Measurements from ENCODE around the gene ACTN1.
A peak's percentile ranks its signal among the peaks of the same experiment; 100 is the strongest.

Gene ACTN1

GRCh38 chr14:68919129-68919927 lies 59.8 kb downstream of the ACTN1 start:
- in situ Hi-C loops (cut with MboI; ENCODE audit: low pct_unique_long_range_greater_than_20kb, low sequenced_read_pairs, unreplicated experiment), result loop anchor here (25.0 kb wide), 1 partner anchor 168 kb away; no protein-coding TSS in a partner anchor

DNA sequence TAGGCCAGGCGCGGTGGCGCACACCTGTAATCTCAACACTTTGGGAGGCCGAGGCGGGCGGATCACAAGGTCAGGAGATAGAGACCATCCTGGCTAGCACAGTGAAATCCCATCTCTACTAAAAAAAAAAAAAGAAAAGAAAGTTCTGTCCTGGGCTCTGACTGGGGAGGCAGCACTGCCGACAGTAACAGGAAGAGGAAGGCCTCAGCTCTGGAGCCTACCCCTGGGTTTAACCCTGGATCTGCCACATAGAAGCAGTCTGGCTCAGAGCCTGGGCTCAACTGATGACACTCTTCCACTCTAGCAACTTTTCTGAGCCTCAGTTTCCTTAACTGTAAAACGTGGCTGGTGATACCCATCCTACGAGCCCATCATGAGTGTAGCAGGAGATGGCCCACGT lies 60.5 kb downstream of the ACTN1 start:
- in situ Hi-C loops (cut with MboI; ENCODE audit: low pct_unique_long_range_greater_than_20kb, low sequenced_read_pairs, unreplicated experiment), result loop anchor here (25.0 kb wide), 1 partner anchor 169 kb away; no protein-coding TSS in a partner anchor
- TF ChIP-seq, protein P1, sequence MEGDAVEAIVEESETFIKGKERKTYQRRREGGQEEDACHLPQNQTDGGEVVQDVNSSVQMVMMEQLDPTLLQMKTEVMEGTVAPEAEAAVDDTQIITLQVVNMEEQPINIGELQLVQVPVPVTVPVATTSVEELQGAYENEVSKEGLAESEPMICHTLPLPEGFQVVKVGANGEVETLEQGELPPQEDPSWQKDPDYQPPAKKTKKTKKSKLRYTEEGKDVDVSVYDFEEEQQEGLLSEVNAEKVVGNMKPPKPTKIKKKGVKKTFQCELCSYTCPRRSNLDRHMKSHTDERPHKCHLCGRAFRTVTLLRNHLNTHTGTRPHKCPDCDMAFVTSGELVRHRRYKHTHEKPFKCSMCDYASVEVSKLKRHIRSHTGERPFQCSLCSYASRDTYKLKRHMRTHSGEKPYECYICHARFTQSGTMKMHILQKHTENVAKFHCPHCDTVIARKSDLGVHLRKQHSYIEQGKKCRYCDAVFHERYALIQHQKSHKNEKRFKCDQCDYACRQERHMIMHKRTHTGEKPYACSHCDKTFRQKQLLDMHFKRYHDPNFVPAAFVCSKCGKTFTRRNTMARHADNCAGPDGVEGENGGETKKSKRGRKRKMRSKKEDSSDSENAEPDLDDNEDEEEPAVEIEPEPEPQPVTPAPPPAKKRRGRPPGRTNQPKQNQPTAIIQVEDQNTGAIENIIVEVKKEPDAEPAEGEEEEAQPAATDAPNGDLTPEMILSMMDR (IDR thresholded peaks at IDR 0.05; ENCODE audit: extremely low read depth, insufficient read depth, missing control alignments), result no peak
- no peak for DNase-seq (ENCODE audit: low spot score)

More at GRCh38 chr14:68919129-68919927, 59.8 kb downstream of the ACTN1 start:
- TF ChIP-seq, protein P1 (IDR thresholded peaks at IDR 0.05; ENCODE audit: extremely low read depth, insufficient read depth, missing control alignments), result no peak
- DNase-seq (ENCODE audit: low spot score), result no peak

DNA sequence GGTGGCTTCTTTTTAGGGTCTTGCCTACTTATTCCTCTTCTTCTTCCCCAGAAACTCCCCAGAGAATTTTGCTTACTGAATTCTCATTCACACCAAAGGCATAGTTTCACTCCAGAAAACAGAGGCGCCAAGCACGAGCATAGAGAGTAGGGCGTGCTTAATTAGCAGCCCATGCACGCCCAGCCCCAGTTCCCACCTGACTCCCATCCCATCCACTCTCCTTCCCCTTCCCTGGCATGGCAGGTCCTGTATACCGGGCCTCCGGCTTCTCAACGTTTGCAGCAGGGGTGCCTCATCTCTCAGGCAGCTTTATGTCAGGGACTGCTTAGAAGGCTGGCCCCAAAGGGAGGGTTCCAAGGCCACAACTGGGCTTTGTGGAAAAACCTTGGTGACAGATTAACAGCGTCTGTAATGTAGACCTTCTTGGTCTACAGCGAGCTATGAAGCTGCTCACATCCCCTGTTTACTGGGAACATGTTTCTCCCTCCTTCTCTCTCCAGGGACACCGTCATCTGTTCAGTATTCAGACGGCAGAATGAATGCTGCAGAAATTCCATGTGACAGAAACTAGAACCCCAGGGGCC lies 62.7 kb downstream of the ACTN1 start:
- no peak for DNase-seq (ENCODE audit: low spot score)
- TF ChIP-seq, protein P1 (IDR thresholded peaks at IDR 0.05; ENCODE audit: extremely low read depth, insufficient read depth, missing control alignments), result no peak
- in situ Hi-C loops (cut with MboI; ENCODE audit: low pct_unique_long_range_greater_than_20kb, low sequenced_read_pairs, unreplicated experiment), result loop anchor here (25.0 kb wide), 1 partner anchor 171 kb away; no protein-coding TSS in a partner anchor

DNA sequence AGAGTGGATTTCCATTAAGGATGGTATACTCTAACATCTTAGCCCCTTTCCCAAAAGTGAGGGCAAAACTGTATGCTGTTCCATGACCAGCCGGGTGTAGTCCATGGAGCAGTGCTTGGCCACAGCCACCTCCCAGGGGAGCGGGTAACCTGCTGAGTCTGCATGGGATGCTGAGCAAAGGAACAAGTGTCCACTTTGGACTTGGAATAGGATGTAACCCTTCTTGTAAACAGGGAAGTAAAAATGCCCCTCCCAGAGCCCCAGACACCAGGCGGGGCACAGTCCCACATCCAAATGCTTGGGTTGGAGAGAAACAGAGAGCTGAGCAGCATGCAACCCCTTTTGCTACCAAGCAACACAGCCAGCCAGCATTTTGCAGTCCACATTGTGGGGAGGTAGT lies 65.6 kb downstream of the ACTN1 start:
- TF ChIP-seq, protein P1 (IDR thresholded peaks at IDR 0.05; ENCODE audit: extremely low read depth, insufficient read depth, missing control alignments), result no peak
- in situ Hi-C loops (cut with MboI; ENCODE audit: low pct_unique_long_range_greater_than_20kb, low sequenced_read_pairs, unreplicated experiment), result loop anchor here (25.0 kb wide), 1 partner anchor 174 kb away; no protein-coding TSS in a partner anchor
- no peak for DNase-seq (ENCODE audit: low spot score)

DNA sequence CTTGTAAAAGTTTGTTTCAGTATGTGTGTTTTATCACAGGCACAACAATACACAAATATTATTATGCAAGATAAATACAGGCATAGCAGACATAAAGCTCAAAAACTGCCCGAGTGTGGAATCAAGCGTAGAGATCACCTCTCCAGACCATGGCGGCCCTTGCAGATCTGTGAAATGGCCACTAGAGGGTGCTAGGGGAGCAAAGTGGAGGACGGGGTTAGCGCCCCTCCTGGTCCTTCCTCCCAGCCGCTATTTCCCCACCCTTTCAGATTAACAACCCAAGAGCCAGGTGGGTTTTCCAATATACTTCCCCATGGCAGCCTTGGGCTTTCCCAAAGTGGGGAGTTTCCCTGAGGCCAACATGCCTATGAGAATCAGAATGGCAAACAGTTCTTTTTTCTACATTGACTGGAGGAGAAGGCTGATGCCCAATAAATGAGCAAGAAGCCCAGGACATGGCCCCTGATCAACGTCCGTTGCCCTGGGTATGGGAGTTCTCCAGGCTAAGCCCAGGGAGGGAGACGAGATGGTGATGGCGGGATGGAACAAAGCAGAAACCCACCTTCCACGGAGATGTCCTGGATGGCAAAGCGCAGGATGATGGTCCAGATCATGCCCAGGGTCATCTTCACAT lies 67.4 kb downstream of the ACTN1 start:
- TF ChIP-seq, protein P1 (IDR thresholded peaks at IDR 0.05; ENCODE audit: extremely low read depth, insufficient read depth, missing control alignments), result peak; percentile 91
- in situ Hi-C loops (cut with MboI; ENCODE audit: low pct_unique_long_range_greater_than_20kb, low sequenced_read_pairs, unreplicated experiment), result loop anchor here (25.0 kb wide), 1 partner anchor 176 kb away; no protein-coding TSS in a partner anchor
- peak; percentile 89 for DNase-seq (ENCODE audit: low spot score)

DNA sequence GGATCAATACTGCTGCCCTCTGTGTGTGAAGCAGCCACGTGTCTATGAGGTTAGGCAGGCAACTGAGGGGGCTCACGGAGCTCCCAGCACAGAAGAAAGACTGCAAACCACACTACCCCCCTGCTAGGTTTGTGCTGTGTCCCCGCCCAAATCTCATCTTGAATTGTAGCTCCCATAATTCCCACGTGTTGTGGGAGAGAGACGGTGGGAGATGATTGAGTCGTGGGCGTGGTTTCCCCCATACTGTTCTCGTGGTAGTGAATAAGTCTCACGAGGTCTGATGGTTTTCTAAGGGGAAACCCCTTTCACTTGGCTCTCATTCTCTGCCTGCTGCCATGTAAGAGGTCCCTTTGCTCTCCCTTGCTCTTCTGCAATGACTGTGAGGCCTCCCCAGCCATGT lies 68.6 kb downstream of the ACTN1 start:
- no peak for DNase-seq (ENCODE audit: low spot score)
- in situ Hi-C loops (cut with MboI; ENCODE audit: low pct_unique_long_range_greater_than_20kb, low sequenced_read_pairs, unreplicated experiment), result loop anchor here (25.0 kb wide), 1 partner anchor 177 kb away; no protein-coding TSS in a partner anchor
- TF ChIP-seq, protein P1 (IDR thresholded peaks at IDR 0.05; ENCODE audit: extremely low read depth, insufficient read depth, missing control alignments), result no peak

Measured in GM13977 (cell line).